ENCODE results near the gene PPP2R2B. TPM values are rescaled to one million over a fixed set of nuclear protein-coding genes. Genes with fewer than 3 reads are reported as not detected.
"Not testable (repeated sequence)": the region's sequence is repeated elsewhere in the genome, so short reads cannot be mapped to it uniquely, and the experiment has no call there.

Gene PPP2R2B
- total RNA-seq, 1 experiment from 2014 or later: 0.04 TPM

- no peak for DNase-seq
- Histone ChIP-seq H3K4me3 (no peak overlapping the region), H3K9me3 (replicated peaks) (no peaks in the 10 kb centered on the region), H3K4me1 (no peaks in the 10 kb centered on the region), H3K36me3 (no peaks in the 10 kb centered on the region), H3K27ac (no peak overlapping the region), H3K27me3 (0 out of 2 replicates have a peak, but pooled peaks cover 2% of the 10 kb centered on the region)
Measured at GRCh38 chr5:146623666-146624065, 254.9 kb downstream of the PPP2R2B start.

DNA sequence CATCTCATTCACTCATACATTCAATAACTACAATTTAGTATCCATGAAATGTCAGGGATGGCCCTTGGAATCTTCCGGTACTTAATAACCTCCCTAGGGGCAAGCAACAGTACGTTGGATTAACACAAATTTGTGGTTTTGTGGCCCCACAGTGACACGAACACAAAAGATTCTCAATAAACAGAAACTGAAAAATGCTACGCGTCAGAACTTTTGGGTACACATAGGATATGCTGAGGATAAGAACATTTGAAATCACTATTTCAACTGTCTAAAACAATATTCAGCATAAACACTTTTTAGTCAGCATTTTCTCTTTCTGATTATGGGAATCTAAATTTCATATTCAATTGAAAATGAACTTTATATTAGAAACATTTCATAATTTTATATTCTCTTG is 255.5 kb downstream of the PPP2R2B start:
- no peak for DNase-seq
- Histone ChIP-seq H3K36me3 (no peaks in the 10 kb centered on the region), H3K9me3 (replicated peaks) (no peaks in the 10 kb centered on the region), H3K27ac (no peak overlapping the region), H3K4me3 (no peak overlapping the region), H3K4me1 (no peaks in the 10 kb centered on the region), H3K27me3 (0 out of 2 replicates have a peak, but pooled peaks cover 7% of the 10 kb centered on the region)

GRCh38 chr5:146622391-146622790 is 256.2 kb downstream of the PPP2R2B start:
- Histone ChIP-seq H3K4me3 (no peak overlapping the region), H3K36me3 (no peaks in the 10 kb centered on the region), H3K4me1 (no peaks in the 10 kb centered on the region), H3K27me3 (0 out of 2 replicates have a peak, but pooled peaks cover 9% of the 10 kb centered on the region), H3K27ac (no peak overlapping the region), H3K9me3 (replicated peaks) (no peaks in the 10 kb centered on the region)
- no peak for DNase-seq

DNA sequence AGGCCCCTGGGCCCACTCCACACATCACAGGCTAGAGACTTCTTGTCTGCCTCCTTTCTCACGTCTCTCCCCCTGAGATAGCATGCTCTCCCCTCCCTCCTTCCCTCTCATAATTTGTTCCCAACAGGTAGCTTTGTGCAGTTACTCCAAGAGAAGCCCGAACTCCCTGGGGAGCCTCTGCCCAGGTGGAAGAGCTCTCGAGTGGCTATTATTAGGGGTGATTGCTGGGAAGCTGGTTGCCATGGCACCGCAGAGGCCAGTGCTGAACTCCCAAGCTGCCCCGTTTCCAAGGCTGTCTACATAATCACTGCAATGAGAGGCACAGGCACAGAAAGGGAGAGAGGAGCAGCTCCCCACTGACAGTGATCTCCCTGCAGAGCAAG is 257.9 kb downstream of the PPP2R2B start:
- Histone ChIP-seq H3K27me3 (0 out of 2 replicates have a peak, but pooled peaks cover 9% of the 10 kb centered on the region), H3K27ac (no peak overlapping the region), H3K4me1 (no peaks in the 10 kb centered on the region), H3K9me3 (replicated peaks) (no peaks in the 10 kb centered on the region), H3K36me3 (no peaks in the 10 kb centered on the region), H3K4me3 (no peak overlapping the region)
- no peak for DNase-seq

- DNase-seq: no peak
Measured at GRCh38 chr5:146620031-146620668, 258.4 kb downstream of the PPP2R2B start.

DNA sequence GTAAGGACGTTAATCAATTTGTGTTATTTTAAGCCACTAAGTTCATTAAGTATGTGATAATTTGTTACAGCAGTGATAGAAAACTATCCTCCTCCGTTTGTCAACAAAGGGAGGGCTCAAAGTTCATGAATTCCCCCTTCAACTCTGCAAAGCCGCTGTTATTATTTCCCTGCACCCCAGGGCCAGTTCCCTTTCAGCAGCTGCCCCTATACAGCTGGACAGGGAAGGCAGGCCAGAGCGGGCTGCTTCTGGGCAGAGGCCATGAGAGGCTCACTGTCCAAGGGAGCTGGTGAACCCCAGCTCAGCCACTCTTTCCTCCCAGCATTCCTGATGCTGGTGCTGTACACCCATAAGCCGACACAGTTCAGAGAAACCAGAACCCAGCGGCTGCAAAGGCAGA is 260.1 kb downstream of the PPP2R2B start:
- DNase-seq: no peak
- Histone ChIP-seq H3K36me3 (no peaks in the 10 kb centered on the region), H3K27me3 (0 out of 2 replicates have a peak, but pooled peaks cover 9% of the 10 kb centered on the region), H3K9me3 (replicated peaks) (no peaks in the 10 kb centered on the region), H3K27ac (no peak overlapping the region), H3K4me1 (no peaks in the 10 kb centered on the region), H3K4me3 (no peak overlapping the region)

More at GRCh38 chr5:146620031-146620668, 258.4 kb downstream of the PPP2R2B start:
- Histone ChIP-seq H3K9me3 (replicated peaks) (no peaks in the 10 kb centered on the region), H3K27me3 (0 out of 2 replicates have a peak, but pooled peaks cover 9% of the 10 kb centered on the region), H3K4me3 (no peak overlapping the region), H3K36me3 (no peaks in the 10 kb centered on the region), H3K27ac (no peak overlapping the region), H3K4me1 (no peaks in the 10 kb centered on the region)

- H3K4me3 ChIP-seq; H3K36me3 ChIP-seq; H3K27ac ChIP-seq; H3K4me1 ChIP-seq; DNase-seq; H3K9me3 ChIP-seq (replicated peaks); H3K27me3 ChIP-seq: not testable (repeated sequence)
Measured at GRCh38 chr5:146609731-146610130, 268.8 kb downstream of the PPP2R2B start.

DNA sequence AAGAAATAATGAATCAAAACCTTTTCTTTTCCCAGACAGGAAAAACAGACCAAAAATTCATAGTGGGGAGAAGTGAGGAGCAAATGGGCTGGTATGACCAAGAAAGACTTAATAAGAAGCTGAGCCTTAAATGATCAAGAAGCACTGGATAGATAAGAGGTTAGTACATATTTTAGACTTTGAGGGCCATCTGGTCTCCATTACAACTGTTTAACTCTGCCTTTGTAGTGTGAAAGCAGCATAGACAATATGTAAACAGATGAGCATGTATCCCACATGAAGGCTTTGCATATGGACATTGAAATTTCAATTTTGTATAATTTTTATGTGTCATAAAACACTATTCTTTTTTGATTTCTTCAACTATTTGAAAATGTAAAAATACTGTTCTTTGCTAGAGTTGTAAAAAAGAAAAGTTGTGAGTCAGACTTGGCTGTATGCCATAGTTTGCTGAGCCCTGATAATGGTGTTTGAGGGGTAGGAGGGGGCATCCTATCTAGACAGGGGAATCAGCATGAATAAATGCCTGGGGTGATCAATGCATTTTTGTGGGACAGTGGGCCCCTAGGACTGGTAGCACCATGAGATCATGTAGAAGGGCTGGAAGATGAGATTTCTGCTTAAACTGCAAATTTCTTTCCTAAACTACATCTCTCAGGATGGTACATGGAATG is 270.8 kb downstream of the PPP2R2B start:
- Histone ChIP-seq H3K36me3 (no peaks in the 10 kb centered on the region), H3K4me1 (no peaks in the 10 kb centered on the region), H3K9me3 (replicated peaks) (no peaks in the 10 kb centered on the region), H3K27ac (no peak overlapping the region), H3K27me3 (no peaks in the 10 kb centered on the region), H3K4me3 (no peak overlapping the region)
- DNase-seq: no peak

- Histone ChIP-seq H3K36me3 (no peaks in the 10 kb centered on the region), H3K4me3 (no peak overlapping the region), H3K4me1 (no peaks in the 10 kb centered on the region), H3K27ac (no peak overlapping the region), H3K27me3 (no peaks in the 10 kb centered on the region), H3K9me3 (replicated peaks) (no peaks in the 10 kb centered on the region)
- no peak for DNase-seq
Measured at GRCh38 chr5:146606893-146607292, 271.7 kb downstream of the PPP2R2B start.

DNA sequence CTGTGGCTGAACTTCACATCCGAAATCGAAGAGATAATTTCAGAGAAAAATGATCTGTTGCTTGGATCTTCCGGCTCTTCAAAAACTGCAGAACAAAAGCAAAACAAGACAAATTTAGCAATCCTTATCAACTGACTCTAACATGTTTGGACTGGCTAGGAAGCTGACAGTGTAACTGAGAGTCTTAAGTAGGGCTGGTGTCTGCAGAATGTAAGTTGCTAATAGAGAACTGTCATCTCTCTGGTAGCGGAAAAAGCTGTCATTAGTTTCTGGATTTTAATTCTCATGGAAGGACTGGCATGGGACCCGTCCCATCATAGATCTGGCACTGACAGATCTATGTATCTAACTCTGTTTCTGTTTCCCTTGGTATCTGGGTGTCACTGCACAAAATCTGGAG is 278.2 kb downstream of the PPP2R2B start:
- no peak overlapping the region for H3K4me3 ChIP-seq
- H3K4me1 ChIP-seq: no peaks in the 10 kb centered on the region
- DNase-seq: no peak
- no peaks in the 10 kb centered on the region for H3K9me3 ChIP-seq (replicated peaks)
- no peak overlapping the region for H3K27ac ChIP-seq
- 0 out of 2 replicates have a peak, but pooled peaks cover 3% of the 10 kb centered on the region for H3K27me3 ChIP-seq
- H3K36me3 ChIP-seq: no peaks in the 10 kb centered on the region

GRCh38 chr5:146599261-146599660 is 279.3 kb downstream of the PPP2R2B start:
- Histone ChIP-seq H3K27me3 (0 out of 2 replicates have a peak, but pooled peaks cover 3% of the 10 kb centered on the region), H3K4me1 (no peaks in the 10 kb centered on the region), H3K4me3 (no peak overlapping the region), H3K27ac (no peak overlapping the region), H3K9me3 (replicated peaks) (no peaks in the 10 kb centered on the region), H3K36me3 (no peaks in the 10 kb centered on the region)
- DNase-seq: no peak

GRCh38 chr5:146595088-146595487 is 283.5 kb downstream of the PPP2R2B start:
- no peaks in the 10 kb centered on the region for H3K4me1 ChIP-seq
- H3K27me3 ChIP-seq: 0 out of 2 replicates have a peak, but pooled peaks cover 5% of the 10 kb centered on the region
- DNase-seq: no peak

DNA sequence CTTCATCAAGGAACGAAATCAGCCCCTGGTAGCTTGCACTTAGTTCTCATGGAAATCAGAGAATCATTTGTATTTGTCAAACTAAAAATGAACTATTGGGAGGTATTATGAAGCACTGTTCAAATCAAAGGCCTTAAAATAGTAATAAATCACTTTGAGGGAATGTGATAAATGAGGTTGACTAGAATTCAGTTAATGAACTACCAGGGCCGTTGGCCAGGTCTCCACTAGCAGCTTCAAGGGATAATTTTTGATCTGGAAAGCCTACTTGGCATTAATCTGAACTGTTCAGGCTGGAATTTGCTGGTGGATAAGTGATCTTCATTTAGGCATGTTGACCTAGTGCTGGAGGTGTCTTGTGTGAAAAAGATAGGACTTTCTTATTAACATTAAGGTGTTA is 286.2 kb downstream of the PPP2R2B start:
- Histone ChIP-seq H3K27me3 (0 out of 2 replicates have a peak, but pooled peaks cover 5% of the 10 kb centered on the region), H3K36me3 (no peaks in the 10 kb centered on the region), H3K27ac (no peak overlapping the region), H3K9me3 (replicated peaks) (no peaks in the 10 kb centered on the region), H3K4me1 (no peaks in the 10 kb centered on the region), H3K4me3 (no peak overlapping the region)
- DNase-seq: no peak

More at GRCh38 chr5:146595088-146595487, 283.5 kb downstream of the PPP2R2B start:
- H3K4me3 ChIP-seq: no peak overlapping the region
- no peaks in the 10 kb centered on the region for H3K9me3 ChIP-seq (replicated peaks)
- no peaks in the 10 kb centered on the region for H3K36me3 ChIP-seq
- no peak overlapping the region for H3K27ac ChIP-seq

DNA sequence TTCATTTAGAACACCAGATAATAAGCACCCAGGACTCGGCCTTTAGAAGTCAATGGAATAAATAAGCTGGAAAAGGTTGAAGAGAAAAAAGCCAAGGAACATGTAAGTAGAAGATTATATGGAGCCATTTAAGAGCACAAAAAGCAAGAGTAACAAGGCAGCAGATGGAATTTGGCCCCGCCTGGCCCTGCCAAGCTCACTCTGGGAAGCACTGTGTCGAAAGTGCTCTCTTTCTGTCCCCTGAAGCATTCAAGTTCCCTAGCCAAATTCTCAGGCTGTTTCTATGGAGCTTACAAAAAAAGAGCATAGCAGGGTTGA is 289.6 kb downstream of the PPP2R2B start:
- Histone ChIP-seq H3K36me3 (no peaks in the 10 kb centered on the region), H3K27ac (no peak overlapping the region), H3K4me1 (no peaks in the 10 kb centered on the region), H3K4me3 (no peak overlapping the region), H3K9me3 (replicated peaks) (no peaks in the 10 kb centered on the region), H3K27me3 (no peaks in the 10 kb centered on the region)
- DNase-seq: no peak

GRCh38 chr5:146588331-146589027 is 290.1 kb downstream of the PPP2R2B start:
- Histone ChIP-seq H3K4me1 (no peaks in the 10 kb centered on the region), H3K9me3 (replicated peaks) (no peaks in the 10 kb centered on the region), H3K27ac (no peak overlapping the region), H3K27me3 (no peaks in the 10 kb centered on the region), H3K4me3 (no peak overlapping the region), H3K36me3 (no peaks in the 10 kb centered on the region)
- DNase-seq: no peak
